Epidermal melanocyte (primary cell): ENCODE measurements around the gene IP6K1.
"Not testable (repeated sequence)": the region's sequence is repeated elsewhere in the genome, so short reads cannot be mapped to it uniquely, and the experiment has no call there.

Source experiments
- DNase-seq: peaks from one replicate; pipeline ENCODE4 v3.0.0; 2011; ENCODE audit warnings: low spot score; ENCODE audit not compliant: insufficient read length

IP6K1 gene

GRCh38 chr3:49794431-49794830, 8.1 kb upstream of the IP6K1 start:
- no peak for DNase-seq

- DNase-seq: no peak
Measured at GRCh38 chr3:49793486-49794085, 7.2 kb upstream of the IP6K1 start.

DNA sequence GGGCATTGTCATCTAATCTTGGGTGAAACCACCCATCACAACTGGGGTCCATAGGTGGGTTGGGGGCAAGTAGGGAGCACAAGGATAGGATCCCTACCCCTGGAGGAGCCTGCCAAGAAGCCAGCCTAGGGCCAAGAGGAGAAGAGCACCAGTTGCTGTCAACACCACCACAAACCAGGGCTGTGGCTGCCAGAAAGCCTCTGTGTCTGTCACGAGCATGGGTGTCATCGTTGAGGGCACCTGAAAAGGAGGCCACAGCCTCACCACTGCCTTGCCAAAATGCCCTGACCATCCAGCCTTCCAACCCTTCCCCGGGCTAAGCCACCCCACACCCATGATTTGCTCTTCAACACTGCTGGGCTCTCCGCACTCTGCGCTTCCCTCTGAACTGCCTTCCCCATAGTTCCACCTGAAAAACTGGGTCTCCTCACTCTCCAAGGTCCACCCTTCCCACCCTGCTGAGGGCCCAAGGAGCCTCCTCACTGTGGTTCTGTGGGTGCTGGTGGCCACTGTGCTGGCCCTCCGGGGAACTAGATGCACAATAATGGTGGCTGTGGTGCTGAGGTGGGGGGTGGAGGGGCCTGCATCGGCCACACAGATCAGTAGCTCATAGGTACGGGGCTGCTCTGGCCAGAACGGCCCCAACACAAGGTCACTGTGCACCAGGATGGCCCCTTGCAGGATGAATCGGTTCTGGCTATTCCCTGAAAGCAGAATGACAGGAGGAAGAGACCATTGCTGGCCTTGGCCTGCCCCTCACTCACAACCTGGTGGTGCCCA, 6.2 kb upstream of the IP6K1 start:
- no peak for DNase-seq

GRCh38 chr3:49791571-49791970, 5.2 kb upstream of the IP6K1 start:
- no peak for DNase-seq

DNA sequence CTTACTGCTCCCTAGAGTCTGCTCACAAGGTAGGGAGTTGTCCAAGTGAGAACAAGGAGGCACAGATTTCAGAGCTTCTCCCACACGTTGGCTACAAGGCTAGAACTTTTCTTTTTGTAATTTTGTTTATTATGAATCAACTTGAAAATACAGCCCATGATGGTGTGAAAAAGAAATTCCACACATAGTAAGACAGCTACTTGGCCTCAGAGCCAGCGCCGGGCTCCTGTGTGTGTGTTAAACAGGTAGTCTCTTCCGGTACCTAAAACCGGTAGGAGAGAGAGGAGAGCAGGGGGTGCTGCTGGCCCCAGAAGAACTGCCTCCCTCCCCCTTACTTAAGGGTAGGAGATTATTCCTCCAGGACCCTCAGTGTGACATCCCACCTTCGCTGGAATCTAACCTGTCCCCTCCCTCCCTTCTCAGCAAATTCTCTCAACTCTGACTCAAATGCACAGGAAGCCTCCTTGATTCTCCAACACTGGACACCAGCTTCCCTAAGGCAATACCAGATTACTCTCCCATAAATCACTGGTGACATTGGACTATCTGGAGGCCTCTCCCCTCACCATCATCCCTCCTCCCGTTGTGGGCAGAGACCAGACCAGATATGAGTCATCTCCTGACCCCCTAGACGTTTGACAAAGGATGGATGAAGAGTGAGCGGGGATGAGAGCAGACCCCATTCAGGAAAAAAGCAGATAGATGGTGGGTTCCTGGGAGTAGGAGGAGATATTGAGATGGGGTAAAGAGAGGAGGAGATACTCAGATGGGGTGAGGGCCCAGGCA, 4.5 kb upstream of the IP6K1 start:
- DNase-seq: no peak

- no peak for DNase-seq
Measured at GRCh38 chr3:49788056-49788455, 1.7 kb upstream of the IP6K1 start.

GRCh38 chr3:49787536-49787935, 1.2 kb upstream of the IP6K1 start:
- no peak for DNase-seq

DNA sequence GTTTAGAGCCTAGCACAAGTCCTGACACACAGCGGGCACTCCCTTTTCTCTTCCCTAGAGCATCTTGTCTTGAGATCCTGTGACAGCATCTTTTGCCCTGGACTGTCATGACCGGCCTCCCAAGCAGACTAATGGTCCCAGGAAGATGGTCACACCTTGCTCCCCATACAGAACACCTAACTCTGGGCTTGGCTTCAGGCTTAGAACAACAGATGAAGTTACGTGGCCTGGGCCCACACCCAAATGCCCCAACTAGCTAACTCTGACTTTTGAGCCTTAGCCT, 781 bp upstream of the IP6K1 start:
- DNase-seq: no peak

DNA sequence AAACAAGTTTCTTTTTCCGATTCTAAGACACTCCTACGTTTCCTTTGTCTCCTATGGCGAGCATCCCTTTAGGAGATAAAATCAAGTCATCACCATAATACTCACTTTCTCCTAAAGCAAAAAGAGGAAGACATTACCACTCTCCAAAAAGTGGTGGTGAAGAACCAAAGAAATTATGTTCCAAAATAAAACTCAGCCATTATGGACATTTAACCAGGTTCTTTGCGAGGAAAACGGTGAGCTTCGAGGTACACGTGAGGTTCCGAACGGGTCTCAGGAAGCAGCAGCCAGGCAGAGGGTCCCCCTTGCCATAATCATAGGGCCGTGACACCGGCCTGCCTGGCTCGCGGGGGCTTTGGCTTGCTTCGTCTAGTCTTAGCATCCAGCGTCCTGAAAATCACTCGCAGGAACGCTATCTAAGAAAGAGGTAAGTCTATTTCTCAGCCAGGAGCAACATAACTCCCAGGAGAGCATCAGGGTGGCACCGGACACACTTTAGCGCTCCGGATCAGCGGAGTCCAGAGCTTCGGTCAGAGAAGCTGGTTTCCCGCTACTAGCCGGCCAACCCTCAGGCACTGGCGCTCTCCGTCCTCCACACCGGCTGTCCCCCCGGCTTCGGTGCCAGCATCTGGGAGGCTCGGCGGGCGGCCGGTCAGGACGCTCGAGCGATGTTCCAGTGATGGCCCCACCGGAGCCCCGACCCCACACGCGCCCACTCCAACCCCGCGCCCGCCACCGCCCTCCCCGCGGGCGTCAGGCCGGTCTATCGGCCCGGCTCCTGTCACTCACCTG, 581 bp downstream of the IP6K1 start:
- no peak for DNase-seq

DNA sequence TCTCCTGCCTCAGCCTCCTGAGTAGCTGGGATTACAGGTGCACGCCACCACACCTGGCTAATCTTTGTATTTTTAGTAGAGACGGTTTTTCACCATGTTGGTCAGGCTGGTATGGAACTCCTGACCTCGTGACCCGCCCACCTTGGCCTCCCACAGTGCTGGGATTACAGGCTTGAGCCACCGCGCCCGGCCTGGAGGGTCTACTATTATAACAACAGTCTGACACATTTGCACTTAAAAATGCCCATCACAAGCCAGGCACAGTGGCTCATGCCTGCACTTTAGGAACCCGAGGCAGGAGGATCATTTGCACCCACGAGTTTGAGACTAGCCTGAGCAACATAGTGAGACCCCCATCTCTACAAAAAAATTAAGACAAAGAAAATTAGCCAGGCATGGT, 4.1 kb downstream of the IP6K1 start:
- DNase-seq: not testable (repeated sequence)

GRCh38 chr3:49781415-49782199, 4.7 kb downstream of the IP6K1 start:
- DNase-seq: no peak

GRCh38 chr3:49780975-49781365, 5.4 kb downstream of the IP6K1 start:
- not testable (repeated sequence) for DNase-seq

DNA sequence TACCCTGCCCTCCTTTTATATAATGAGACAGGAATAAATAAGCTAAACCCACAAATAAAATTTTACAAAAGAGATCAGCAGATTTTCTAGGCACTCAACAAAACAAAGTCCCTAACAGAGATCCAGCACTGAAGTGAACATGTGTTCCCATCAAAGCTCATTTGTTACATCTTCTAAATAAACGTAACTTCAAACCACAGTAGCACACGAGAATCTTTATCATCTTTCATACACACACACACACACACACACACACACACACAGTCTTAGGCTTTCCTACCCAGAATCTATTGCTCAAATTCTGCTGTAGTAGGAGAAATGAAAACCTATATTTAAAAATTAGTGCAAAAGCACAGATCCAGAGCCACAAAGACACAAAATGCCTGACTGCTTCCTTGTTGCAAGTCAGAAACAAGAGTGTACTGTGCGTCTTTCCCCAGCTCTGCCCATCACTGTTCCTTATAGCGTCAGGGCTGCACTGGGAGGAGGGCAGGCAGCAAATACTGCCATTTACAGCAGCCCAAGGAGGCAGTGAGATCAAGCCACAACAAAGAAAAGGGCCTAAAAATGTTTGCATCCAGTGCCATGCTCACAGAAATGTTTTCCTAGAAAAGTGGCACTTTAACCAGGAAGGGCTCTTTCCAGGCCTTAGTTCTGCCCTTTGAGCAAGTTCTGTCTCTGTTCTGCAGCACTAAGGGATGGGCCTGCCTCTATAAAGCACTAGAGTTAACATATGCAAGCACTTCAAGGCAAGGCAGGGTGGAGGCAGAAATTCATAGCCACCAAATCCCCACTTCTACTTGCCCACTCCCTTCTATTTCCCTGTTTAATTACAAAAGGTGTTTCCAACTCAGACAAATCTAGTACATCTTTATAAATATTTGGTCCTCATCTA, 6.0 kb downstream of the IP6K1 start:
- DNase-seq: peak; percentile 43

GRCh38 chr3:49779358-49780079, 6.8 kb downstream of the IP6K1 start:
- DNase-seq: no peak

DNA sequence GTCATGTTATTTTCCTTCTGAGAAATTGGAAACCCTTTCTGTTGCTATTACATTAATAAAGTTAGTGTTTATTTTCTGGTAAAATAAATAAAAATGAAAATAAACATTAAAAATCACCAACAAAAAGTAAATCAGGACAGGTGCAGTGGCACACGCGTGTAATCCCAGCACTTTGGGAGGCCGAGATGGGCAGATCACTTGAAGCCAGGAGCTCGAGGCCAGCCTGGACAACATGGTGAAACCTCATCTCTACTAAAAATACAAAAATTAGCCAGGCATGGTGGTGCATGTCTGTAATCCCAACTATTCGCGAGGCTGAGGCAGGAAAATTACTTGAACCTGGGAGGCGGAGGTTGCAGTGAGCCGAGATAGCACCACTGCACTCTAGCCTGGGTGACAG, 10.2 kb downstream of the IP6K1 start:
- not testable (repeated sequence) for DNase-seq

DNA sequence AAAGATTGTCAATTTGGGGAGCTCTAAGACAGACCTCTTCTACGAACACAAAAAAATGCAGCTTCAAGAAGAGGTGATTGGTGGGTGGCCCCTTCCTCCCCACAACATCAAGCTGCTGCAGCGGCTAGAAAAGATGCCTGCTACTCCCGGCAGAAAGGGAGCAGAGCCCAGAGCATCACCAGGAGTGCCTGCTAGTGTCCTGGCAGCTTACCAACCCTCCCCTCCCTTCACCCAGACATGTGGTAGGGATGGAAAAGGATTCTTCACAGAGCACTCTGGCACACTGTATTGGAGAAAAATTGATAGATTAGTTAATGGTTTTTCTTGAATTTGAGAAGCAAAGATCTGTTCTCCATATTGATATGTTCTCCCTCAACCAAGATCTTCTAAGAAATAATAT, 10.8 kb downstream of the IP6K1 start:
- DNase-seq: no peak

GRCh38 chr3:49772703-49773102, 13.6 kb downstream of the IP6K1 start:
- DNase-seq: no peak

DNA sequence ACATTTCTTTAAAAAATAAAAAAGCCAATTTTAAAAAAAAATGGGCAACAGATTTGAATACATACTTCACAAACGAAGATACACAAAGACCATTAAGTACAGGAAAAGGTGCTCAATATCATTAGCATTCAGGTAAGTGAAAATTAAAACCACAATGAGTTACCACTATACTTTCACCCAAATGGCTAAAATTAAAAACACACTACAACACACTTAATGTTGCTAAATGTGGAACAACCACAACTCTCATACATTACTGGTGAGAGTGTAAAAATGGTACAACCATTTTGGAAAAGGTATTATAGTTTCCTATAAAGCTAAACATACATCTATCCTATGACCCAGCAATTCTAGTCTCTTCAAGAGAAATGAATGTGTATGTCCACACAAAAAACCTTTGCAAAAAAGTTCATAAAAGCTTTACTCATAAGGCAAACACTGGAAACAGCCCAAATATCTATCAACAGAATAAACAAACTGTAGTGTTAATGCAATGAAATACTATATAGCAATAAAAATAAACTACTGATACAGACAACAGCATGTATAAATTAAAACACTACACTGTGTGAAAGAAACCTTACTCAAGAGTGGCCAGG, 14.9 kb downstream of the IP6K1 start:
- no peak for DNase-seq

DNA sequence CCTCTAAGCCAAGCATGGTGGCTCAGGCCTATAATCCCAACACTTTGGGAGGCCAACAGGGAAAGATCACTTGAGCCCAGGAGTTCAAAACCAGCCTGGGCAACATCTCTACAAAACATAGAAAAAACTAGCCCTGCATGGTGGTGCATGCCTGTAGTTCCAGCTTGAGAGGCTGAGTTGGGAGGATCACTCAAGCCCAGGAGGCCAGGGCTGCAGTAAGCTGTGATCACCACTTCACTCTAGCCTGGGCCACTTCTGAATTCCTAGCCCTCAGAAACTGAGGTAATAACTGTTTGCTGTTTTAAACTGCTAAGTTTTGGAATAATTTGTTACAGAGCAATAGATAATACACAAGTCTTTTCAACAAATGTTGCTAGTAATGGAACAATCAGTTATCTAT, 16.4 kb downstream of the IP6K1 start:
- no peak for DNase-seq
